Right cardiac atrium (tissue), 5 donors: ENCODE data around the gene SLC6A1. TPM values are rescaled to one million over a fixed set of nuclear protein-coding genes. Genes with fewer than 3 reads are reported as not detected.

Experiments
- ATAC-seq, 2 donors: fragments of 200-7000 bp; cut with Tn5 transposase; one replicate each; pipeline versions ENCODE4 v1.8.0 to v1.9.1; 2020; ENCODE audit warnings: moderate library complexity in 2 of 2, mild to moderate bottlenecking in 1 of 2
- DNase-seq, 3 donors: peaks; one replicate each; pipeline ENCODE4 v3.0.0-alpha.2; 2020
- H3K27ac ChIP-seq: one replicate; pipeline ENCODE4 v1.5.1; 2013; ENCODE audit warnings: mild to moderate bottlenecking, low read length, control low read depth, moderate library complexity
- H3K27me3 ChIP-seq: one replicate; pipeline ENCODE4 v1.6.1; 2013; ENCODE audit not compliant: control insufficient read depth, insufficient read depth
- H3K4me1 ChIP-seq: one replicate; pipeline ENCODE4 v1.6.1; 2013; ENCODE audit warnings: low read length; ENCODE audit not compliant: control insufficient read depth, insufficient read depth
- H3K4me3 ChIP-seq: one replicate; pipeline ENCODE4 v1.5.1; 2013; ENCODE audit warnings: low read length, control low read depth
- H3K9me3 ChIP-seq: one replicate; pipeline ENCODE4 v1.6.1; 2013; ENCODE audit warnings: low read length; ENCODE audit not compliant: control insufficient read depth
- WGBS: extraction: QIAGEN DNeasy Blood & Tissue Kit; methylation state at CpG from one replicate; pipeline ENCODE4 v1.1.7; 2013; 5-methylcytosine and 5-hydroxymethylcytosine counted together
- intact Hi-C, 4 donors: fragments of 100-400 bp; cut with DNase I; formaldehyde crosslinking; loops; one replicate each; pipeline versions ENCODE4 v1.11.0 to v1.14.0; 2022 to 2023
- polyA plus RNA-seq: library from polyadenylated mRNA; stranded (reverse); fragments of 200-250 nt; gene quantifications from one replicate; pipeline ENCODE4 v1.2.3, GENCODE V29; 2013
- total RNA-seq, 4 donors: library from RNA; stranded (reverse); fragmentation: NEBNext Ultra II Directional; extraction: Animal tissue kit (Norgen Biotek cat#: 25700); gene quantifications; one replicate each; pipeline ENCODE4 v1.2.1, GENCODE V29; 2021
- donor health status: healthy with polysubstance abuse.
- donor health status: DM: no; HTN: yes; CAD: no.
- donor health status: DM: no; HTN: no; CAD: no.
- donor health status: DM: no; HTN: yes; CAD: no; lungs with severe emphysema.
- donor health status: DM: yes; HTN: yes; CAD: no.

Gene SLC6A1
- total and polyA plus RNA-seq, 5 donors, result 0.89 to 3.3 (median 2.6) TPM

- H3K9me3 ChIP-seq, result no peaks in the 10 kb centered on the region
- H3K4me3 ChIP-seq, result no peak overlapping the region
- no peaks in the 10 kb centered on the region for H3K27me3 ChIP-seq
- intact Hi-C loops, result no loop called here
- ATAC-seq, result no peak
- H3K27ac ChIP-seq, result no peak overlapping the region
- WGBS, result 49% methylated on average over 11 of the region's 11 CpGs
- H3K4me1 ChIP-seq, result no peaks in the 10 kb centered on the region
- DNase-seq, result no peak
Observed at GRCh38 chr3:11084677-11085076, 92.1 kb downstream of the SLC6A1 start.

DNA sequence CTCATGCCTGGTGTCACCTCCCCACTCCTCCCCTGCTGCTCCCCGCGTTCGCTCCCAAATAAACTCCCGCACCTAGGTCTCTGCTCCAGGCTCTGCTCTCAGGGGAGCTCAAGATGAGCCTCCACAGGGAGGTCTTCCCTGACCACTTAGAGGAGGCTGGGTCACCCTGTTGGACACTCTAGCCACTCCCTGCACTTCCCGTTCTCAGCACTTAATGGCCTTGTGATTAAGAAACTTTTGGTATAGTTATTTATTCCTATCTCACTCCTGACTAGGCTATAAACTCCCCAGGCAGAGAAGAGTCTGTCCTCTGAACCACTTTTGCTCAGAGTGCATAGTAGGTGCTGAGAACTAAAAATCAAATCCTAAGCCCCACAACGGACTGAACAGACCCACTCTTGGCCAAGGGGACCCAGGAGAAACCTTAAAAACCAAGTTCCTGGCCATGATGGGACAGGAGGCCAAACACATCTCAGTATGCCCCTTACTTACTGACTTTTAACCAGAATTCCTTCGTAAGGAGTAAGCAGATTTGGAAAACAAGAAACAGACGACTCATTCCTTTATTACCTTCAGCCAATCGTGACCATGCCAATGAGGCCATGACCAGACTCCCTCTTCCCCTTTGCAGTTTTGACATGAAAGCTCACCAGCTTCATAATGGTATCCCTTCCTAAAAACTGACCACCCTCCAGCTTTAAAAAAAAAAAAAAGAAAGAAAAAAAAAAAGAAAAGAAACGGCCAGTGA lies 92.7 kb downstream of the SLC6A1 start:
- Histone ChIP-seq H3K27me3 (no peaks in the 10 kb centered on the region), H3K9me3 (no peaks in the 10 kb centered on the region), H3K27ac (no peak overlapping the region), H3K4me3 (no peak overlapping the region), H3K4me1 (no peaks in the 10 kb centered on the region)
- WGBS, result 71% methylated on average over 10 of the region's 10 CpGs
- ATAC-seq (no peak), DNase-seq (no peak)
- intact Hi-C loops, result no loop called here

GRCh38 chr3:11086856-11087255 lies 94.3 kb downstream of the SLC6A1 start:
- 71% methylated on average over 5 of the region's 5 CpGs for WGBS
- Histone ChIP-seq H3K27ac (no peak overlapping the region), H3K4me1 (no peaks in the 10 kb centered on the region), H3K27me3 (no peaks in the 10 kb centered on the region), H3K9me3 (no peaks in the 10 kb centered on the region), H3K4me3 (no peak overlapping the region)
- ATAC-seq (no peak), DNase-seq (no peak)
- intact Hi-C loops, result no loop called here

DNA sequence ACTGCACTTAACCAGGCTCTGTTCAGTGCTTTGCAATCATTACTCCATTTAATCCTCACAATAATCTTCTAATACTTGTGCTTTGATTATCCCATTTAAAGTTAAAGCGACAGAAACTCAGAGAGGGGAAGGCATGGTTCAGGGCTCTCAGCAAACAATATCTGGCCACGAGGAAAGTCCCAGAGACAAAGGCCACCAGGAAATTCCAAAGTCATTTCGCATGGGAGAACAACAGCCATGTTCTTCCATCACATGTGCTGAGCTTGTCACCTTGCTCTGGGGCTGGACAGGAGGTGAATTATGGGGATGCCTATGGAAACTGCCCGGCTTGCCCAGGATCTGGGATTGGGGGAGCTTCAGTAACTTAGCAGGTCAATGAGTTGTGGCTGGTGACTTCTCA lies 95.5 kb downstream of the SLC6A1 start:
- DNase-seq, result no peak
- intact Hi-C loops, result no loop called here
- ATAC-seq, result no peak
- H3K4me1 ChIP-seq, result no peaks in the 10 kb centered on the region
- no peaks in the 10 kb centered on the region for H3K27me3 ChIP-seq
- 85% methylated on average over 4 of the region's 4 CpGs for WGBS
- no peaks in the 10 kb centered on the region for H3K9me3 ChIP-seq
- H3K27ac ChIP-seq, result no peak overlapping the region
- H3K4me3 ChIP-seq, result no peak overlapping the region

DNA sequence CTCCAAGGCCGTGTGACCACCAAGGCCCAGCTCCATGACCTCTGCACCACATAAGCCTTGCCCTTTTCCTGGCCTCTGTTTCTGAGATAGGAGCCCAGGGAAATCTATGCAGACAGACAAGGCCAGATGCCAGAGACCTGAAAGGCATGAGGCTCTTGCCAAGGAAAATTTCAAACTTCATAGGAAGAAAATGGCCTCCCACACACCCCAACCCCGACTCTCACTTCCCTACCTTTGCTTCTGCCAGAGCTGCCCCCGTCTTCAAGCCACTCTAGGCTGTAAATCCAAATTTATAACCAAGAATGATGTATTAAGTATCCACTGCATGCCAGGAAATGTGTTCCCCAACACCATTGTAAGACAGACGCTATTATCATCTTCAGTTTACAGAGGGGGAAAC lies 96.3 kb downstream of the SLC6A1 start:
- no peak for DNase-seq
- Histone ChIP-seq H3K4me1 (no peaks in the 10 kb centered on the region), H3K27me3 (no peaks in the 10 kb centered on the region), H3K27ac (no peak overlapping the region), H3K4me3 (no peak overlapping the region), H3K9me3 (no peaks in the 10 kb centered on the region)
- intact Hi-C loops, result no loop called here
- 66% methylated on average over 4 of the region's 4 CpGs for WGBS
- ATAC-seq, result no peak

Other genes with a start within 250 kb of the SLC6A1 start
- not detected for gene SLC6A11, start 176.5 kb upstream of the SLC6A1 start, total RNA-seq
- 0.02 TPM for gene SLC6A11, start 176.5 kb upstream of the SLC6A1 start, polyA plus RNA-seq
- 1 to 10 TPM; 1.1 to 1.8 (median 1.5) TPM for gene HRH1, start 161.7 kb downstream of the SLC6A1 start, total RNA-seq
- gene HRH1, start 161.7 kb downstream of the SLC6A1 start, polyA plus RNA-seq, result 0.43 TPM